ENCODE measurements around the gene GLCE.
"Not testable (repeated sequence)": the region's sequence is repeated elsewhere in the genome, so short reads cannot be mapped to it uniquely, and the experiment has no call there.

GLCE gene

DNA sequence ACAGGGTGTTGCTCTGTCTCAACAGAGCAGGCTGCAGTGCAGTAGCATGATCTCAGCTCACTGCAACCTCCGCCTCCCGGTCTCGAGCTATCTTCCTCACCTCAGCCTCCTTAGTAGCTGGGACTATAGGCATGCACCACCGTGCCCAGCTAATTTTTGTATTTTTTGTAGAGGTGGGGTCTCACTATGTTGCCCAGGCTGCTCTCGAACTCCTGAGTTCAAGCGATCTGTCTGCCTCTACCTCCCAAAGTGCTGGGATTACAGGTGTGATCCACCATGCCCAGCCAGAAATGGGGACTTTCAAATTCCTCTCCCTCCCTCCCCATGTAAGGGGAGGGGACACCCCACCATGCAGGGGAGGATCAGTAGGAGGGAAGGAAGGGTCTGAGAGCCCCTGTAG lies 141.7 kb downstream of the GLCE start:
- DNase-seq = not testable (repeated sequence)

DNA sequence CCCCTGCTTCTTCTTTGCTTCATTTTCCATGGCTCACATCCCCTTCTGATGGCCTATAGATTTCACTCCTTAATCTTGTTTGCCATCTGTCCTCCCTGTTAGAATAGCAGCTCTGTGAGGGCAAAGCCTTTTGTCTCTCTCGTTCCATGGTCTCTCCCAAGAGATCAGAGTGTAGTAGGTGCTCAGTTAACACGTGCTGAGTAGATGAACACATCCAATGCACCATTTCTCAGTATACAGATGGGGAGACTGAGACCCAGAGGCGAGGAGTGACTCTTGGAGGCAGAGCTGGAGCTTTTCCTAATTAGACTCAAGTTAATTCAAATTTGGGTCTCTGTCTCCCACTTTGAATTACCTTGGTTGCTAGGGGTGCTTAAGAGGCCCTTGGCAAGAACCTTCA lies 142.5 kb downstream of the GLCE start:
- no peak for DNase-seq

DNA sequence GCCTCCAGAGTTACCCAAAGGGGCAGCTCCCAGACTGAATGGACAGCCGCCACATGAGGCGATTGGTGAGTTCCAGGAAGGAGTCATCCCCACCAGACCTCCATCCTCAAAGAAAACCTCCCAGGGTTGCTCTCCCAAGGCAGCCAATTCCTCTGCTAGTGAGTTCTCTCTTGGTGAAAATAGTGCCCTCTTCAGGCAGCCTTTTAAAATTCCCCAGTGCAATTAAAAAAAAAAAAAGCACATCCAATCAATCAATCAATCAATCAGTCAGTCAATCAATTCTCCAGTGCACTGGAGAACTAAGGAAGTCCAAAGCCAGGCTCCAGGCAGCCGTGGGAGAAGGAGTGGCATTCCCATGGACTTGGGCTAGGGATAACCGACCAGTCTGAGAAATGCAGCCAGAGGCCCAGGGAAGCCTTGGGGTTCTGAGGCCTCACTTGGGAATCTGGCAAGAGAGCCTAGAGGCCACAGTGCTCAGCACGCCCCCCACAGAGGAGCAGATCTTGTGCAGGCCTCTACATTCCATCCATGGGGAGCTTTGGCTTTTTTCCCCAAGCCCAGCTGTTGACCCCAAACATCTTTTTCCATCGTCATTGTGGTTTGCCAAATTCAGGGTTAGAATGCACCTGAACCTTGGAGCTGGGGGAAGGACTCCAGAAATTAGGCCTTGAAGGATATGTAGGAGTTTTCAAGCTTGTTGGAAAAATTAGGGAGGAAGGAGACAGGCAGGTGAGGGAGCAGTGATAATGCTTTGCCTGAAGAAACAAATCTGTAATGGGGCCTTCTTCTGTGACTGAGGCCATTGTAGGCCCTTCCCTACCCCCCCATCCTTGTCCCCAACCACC lies 143.1 kb downstream of the GLCE start:
- no peak for DNase-seq

DNA sequence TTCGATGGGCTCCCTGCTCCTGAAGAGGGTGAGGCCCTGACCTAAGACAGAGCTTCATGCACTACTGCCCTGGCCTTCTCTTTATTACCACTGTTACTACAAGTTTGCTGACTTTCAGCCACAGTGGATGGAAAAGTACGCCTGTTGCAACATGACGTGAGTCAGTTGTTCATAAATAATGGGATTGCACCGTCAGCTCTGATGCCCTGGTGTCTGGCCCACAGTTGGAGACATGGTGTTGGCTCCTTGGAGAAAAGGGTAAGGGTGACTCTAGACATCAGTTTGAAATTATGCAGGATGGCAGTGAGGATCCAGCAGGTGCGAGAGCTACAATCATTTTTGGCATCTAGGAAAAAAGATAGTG lies 143.7 kb downstream of the GLCE start:
- no peak for DNase-seq

DNA sequence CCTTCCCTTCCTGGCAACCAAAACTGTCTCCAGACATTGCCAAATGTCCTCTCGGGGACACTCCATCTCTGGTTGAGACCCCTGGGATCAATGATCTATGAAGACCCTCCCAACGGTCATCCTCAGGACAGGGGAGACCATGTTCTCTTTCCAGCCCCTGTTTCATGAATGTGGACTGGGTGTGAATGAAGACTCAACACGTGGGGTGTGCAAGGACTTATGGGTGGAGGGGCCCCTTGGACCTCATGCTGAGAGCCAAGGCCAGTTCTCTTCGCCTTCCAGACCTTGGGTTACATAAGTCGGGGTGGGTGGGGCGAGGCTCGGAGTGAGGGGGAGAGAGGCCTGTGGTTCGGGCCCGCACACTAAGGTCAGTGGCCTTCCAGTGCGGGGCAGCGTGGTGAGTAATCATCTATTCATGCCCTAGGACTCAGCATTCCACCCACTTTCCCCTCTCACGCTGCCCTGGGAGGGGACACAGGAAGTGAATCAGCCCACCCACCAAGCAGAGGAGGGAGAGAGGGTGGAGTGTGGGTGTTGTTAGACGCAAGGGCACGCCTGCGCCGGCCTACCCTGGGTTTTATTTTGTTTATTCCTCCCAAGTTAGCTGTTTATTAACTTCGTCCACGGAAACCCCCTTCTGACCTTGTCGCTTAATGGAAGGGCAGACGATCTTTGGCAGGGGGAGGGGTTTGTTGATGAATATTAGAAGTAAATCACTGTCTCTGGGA lies 144.9 kb downstream of the GLCE start:
- DNase-seq = no peak

DNA sequence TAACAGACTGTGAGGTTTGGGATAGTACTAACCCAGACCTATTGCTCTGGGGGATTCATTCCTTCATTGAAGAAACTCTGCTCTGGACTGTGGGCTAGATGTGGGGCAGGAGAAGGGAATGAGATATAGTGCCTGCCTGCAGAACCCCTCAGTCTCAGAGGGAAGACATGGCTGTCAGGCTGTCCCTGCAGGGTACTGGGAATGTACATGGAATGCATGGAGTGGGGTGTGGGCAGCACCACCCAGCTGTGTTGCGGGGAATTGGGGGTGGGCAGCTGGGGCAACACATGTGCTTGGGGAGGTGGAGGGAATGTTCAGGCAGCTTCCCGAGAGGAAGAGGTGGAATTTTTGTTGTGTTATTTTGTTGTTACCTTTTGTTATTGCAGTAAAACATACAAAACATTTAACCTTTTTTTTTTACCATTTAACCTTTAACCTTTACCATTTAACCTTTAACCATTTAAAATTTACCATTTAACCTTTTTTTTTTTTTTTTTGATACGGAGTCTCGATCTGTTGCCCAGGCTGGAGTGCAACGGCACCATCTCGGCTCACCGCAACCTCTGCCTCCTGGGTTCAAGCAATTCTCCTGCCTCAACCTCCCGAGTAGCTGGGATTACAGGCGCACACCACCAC lies 145.6 kb downstream of the GLCE start:
- DNase-seq = no peak

DNA sequence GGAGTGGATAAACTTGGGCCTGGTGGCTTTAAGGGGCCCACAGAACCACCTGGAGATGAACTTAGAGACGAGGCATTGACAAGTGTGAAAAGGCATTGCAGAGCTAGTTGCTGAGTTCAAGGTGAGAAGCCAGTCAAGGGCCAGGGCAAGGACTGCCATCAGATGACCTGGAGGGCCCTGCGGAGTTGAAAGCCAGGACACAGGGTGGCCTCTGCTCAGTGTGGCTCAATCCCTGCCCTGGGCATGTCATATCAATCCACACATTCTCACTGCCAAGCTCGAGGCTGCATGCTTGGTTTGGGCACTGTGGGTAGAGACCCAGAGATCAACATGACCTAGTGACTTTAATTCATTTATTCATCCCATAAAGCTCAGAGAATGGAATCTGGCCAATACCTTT lies 147.5 kb downstream of the GLCE start:
- DNase-seq = no peak

DNA sequence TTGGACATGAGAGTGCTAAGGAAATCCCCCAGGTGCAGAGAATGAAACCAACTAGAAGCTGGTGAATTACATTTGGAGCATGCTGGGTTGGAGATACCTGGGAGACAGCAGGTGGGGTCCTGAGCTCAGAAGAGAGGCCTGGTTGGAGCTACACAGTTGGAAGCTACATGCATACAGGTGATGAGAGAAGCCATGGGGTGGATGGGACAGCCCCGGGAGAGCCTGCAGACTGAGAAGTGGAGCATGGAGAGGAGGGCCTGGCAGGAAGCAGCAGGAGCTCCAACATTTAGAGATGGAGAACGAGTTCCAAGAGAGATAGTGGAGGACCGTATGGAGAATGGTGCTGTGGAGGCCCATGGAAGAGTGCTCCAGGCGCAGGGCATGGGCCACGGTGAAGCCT lies 148.5 kb downstream of the GLCE start:
- DNase-seq = no peak

DNA sequence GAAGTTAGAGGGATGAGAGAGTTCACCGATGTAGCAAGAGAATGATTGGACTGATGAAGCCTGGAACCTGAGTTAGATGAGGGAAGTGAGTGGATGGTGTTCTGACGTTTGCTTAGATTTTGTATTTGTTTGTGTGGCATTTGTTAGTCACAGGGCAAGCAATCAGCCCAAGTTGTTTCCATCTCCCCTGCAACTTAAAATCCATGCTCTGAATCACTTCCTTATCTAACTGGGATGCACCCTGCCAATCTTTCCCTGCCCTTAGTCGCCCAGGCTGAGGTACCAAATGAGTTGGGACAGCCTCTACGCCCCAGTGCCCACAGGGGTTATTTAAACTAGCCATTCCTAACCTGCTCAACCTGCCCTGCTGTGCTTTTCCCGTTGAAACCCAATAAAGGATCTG lies 150.9 kb downstream of the GLCE start:
- DNase-seq = no peak

DNA sequence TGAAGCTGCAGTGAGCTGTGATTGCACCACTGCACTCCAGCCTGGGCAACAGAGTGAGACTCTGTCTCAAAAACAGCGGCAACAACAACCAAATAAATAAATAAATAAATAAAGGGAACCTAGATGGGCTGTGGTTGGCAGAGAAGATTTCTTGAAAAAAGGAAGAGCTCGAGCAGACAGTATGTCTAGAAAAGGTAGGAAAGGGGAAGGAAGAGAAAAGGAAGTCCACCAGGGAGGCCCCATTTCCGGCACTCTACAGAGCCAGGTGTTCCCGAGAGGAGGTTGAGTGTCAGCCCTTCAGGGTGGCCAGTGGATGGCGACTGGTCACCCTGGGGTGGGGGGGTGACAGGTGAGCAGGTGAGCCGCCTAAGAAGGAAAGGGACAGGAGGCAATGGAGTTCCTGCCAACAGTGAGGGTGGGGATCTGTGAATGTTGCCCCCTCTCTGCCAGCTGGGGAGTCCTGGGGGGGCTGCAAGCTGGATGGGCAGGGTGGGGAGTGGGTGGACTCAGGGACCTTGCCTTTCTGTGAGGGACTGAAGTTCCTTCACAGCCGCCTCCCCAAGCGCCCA lies 153.1 kb downstream of the GLCE start:
- DNase-seq = no peak

DNA sequence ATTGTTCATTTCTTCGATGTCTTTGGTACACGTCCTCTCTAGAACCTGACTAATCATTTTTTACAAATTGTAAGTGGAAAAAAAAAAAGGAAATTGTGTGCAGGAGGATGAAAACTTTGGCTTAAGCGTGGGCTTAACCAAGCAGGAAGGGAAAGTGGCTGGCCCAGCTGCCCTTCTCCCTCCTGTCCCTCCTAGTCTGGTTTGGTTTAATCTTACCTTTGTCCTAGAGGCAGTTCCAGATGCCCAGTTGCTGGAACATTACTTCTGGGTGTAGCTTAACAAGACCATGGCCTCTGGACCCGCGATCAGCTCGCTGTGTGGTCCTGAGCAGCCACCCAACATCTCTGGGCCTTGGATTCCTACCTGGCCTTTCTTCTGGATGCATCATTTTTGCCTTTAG lies 153.7 kb downstream of the GLCE start:
- no peak for DNase-seq

DNA sequence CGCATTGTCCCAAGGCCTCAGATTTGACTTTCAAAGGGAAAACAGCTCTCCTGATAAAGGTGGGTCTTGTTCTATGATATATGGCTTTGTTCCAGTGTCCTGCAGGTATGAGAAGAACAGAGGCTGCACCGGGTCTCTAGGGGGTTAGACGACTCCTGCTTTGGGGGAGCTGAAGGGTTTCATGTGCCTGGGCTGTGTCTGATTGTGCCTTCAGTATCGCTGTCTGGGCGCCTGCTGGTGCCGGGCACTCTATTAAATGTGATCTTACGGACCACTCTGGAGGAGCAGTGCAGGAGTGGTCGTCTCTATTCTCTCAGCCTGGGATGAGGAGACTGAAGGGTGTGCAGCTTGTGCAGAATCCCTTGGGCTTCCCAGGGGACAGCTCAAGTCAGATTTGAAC lies 154.3 kb downstream of the GLCE start:
- no peak for DNase-seq

DNA sequence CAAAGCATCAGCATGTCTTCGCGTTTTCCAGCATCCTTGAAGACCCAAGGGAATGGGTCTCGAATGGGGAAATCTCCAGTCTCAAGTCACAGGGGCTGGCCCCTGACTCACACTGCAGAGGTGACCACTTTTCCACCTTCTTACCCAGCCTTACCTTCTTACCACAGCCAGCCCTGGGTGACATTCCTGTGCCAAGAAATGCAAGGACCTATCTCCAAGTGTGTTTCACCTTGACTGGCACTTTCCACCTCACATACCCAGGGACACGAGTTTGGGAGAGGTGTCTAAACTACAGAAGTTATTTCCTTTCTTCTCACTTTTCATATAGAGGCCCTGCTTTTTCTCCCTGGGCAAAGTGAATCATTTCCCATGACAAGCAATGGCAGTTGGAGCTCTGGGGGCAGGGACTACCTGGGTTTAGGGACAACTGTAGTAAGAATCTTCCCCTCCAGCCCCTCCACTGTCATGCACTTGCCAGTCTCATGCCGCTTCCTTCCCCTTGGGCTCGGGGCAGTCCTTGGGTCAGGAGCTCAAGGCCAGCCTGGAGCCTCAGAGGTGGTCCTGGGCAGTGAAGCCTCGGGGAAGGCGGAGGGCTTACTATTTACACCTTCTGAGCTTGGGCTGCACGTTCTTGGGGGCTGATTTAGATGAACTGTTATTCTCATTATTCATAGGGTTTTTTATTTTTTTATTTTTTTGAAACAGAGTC lies 155.1 kb downstream of the GLCE start:
- DNase-seq = no peak

DNA sequence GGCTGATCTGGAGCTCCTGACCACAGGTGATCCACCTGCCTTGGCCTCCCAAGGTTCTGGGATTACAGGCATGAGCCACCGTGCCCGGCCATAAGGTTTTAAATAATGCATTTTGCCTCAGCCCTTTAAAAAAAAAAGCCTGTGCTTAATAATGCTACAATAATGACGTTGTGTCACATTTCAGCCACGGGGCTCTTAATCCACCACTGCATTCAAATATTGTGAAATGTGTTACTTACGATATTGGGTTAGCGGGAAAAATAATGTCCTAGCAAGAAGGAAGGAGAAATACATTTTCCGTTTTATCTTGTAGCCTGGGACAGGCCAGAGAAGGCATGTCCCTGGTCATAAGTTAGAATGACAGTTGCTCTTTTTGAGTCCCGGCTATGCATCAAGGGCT lies 155.9 kb downstream of the GLCE start:
- DNase-seq = no peak

DNA sequence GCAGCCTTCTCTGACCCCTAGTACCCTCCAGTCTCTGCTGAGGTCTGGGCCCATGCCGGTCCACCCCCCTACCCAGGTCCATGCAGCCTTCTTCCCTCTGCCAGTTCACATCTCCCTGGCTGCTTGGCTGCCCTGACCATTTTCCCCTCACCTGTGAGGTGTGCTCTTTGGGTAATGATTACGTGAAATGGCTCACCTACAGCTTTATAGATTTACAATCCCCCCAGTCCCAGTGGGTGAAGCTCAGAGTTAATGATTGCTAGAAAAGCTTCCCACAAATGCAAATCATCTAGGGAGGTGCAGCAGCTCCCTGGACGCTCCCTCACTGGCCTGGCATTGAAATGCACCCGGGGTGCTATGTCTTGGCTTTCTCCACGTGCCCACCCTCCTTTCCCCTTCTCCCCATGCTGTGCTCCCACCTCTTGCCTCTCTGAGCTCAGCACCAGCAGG lies 157.0 kb downstream of the GLCE start:
- no peak for DNase-seq

DNA sequence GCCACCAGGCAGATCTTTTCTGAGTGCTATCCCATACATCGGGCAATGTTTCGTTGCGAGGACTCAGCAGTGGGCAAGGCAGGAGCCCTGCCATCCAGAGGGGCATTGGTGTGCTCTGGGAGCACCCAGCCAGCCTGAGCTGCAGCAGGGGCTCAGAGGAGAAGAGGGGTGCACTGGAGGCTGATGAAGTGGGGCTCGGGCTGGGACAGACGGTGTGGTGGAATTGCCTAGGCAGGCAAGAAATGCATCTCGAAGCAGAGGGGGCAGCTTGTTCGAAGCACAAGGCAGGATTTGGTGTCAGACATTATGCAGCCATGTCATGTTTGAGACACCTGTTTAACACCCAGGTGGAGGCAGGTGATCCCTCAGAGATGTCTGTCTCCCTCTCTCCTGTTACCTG lies 157.6 kb downstream of the GLCE start:
- no peak for DNase-seq

DNA sequence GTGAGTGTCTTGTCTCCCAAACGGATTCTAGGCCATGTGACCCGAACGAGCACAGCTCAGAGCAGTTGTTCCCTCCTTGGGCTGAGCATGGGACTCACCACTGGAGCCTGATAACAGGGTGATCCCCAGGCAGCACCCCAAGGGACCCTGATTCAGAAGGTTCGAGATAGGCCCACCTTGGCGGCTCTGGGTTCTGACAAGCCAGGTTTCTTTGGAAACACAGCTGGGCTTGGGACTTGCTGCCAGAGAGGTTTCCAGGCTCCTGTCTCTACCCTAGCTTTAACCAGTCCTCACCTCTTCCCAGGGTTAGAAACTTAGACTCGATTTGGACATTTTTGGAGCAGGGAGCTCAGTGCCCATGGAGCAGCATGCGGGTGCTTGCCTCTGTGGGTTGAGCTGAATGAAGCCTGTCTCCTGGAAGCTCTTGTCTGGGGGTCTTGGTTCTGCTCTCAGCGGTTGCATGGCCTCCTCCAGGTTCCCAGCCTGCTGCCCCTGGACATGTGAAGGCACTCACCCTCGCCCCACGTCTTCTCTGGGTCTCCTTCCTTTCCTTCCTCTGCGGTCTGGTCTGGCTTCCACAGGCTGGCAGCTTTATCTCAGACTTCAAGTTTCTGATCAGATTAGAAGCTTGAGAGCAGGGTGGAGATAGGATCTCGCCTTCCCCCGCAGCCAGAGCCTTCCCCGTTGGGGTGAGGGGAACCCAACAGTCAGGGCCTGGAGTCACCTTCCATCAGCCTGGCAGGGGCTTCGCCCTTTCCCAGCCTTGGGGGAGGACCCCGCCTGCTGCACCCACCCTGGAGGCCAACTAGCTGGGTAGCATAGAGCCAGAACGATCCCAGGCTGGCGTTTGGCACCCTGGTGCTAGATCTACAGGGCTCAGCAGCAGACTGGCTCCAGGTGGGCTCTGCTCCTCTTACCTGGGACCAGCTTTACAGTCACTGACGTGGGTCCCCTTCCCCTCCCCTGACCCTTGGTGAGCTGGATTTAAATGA lies 159.2 kb downstream of the GLCE start:
- no peak for DNase-seq

DNA sequence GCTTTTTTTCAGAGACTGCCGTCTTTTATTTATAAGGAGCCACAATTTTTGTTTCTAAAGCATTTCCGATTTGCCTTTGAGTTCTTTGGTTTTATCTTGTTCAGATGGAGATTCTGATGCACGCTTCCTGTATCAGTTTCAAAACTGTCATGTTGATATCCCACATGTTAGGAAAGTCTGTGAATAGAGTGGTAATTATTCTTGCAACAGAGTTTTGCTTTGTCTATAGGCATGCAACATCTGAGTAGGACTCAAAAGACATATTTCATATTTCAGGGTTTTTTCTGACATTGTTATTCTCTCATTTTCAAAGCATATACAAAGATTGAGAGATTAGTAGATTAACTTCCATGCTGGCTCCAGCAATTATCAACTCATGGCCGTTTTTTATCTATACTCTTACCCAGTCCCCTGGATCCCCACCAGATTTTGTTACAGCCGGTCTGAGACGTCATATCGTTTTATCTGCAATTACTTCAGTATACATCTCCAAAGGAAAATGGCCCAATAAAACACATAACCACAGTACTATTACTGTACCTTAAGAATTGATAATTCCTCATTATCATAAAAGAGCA lies 160.6 kb downstream of the GLCE start:
- no peak for DNase-seq
